SK-MEL-5 (cell line): ENCODE measurements around the gene NTRK3. TPM values are rescaled to one million over a fixed set of nuclear protein-coding genes. Genes with fewer than 3 reads are reported as not detected.

ENCODE experiments used
- DNase-seq: peaks from one replicate; pipeline ENCODE4 v3.0.0-alpha.2; 2016; ENCODE audit warnings: low read depth, low spot score
- in situ Hi-C: cut with HindIII; loops from 2 replicates; pipeline ENCODE4 v1.10.0; 2016; ENCODE audit warnings: low sequenced_read_pairs, high pct_unique_total_duplicates, low pct_unique_long_range_greater_than_20kb
- total RNA-seq: library from RNA; depleted of rRNA; stranded (reverse); fragments of >200 nt; shearing (Covaris generic); gene quantifications from 2 replicates; pipeline ENCODE4 v1.2.3, GENCODE V29; 2014

Gene NTRK3
- total RNA-seq, 1 experiment from 2014 or later, result not detected

GRCh38 chr15:87935583-87935982 is 321.0 kb downstream of the NTRK3 start:
- in situ Hi-C loops, result no loop called here
- DNase-seq, result no peak

GRCh38 chr15:87931584-87931983 is 325.0 kb downstream of the NTRK3 start:
- in situ Hi-C loops, result no loop called here
- no peak for DNase-seq

GRCh38 chr15:87930457-87930856 is 326.1 kb downstream of the NTRK3 start:
- DNase-seq, result no peak
- in situ Hi-C loops, result no loop called here

- in situ Hi-C loops, result no loop called here
- DNase-seq, result no peak
Measured at GRCh38 chr15:87929841-87930240, 326.7 kb downstream of the NTRK3 start.

- in situ Hi-C loops, result no loop called here
Measured at GRCh38 chr15:87924433-87924832, 332.1 kb downstream of the NTRK3 start.

GRCh38 chr15:87919064-87919463 is 337.5 kb downstream of the NTRK3 start:
- in situ Hi-C loops, result no loop called here
- DNase-seq, result no peak

More at GRCh38 chr15:87924433-87924832, 332.1 kb downstream of the NTRK3 start:
- no peak for DNase-seq

- DNase-seq, result no peak
- in situ Hi-C loops, result no loop called here
Measured at GRCh38 chr15:87917480-87917879, 339.1 kb downstream of the NTRK3 start.

GRCh38 chr15:87916208-87916607 is 340.3 kb downstream of the NTRK3 start:
- no peak for DNase-seq
- in situ Hi-C loops, result no loop called here

- in situ Hi-C loops, result no loop called here
Measured at GRCh38 chr15:87910301-87910700, 346.2 kb downstream of the NTRK3 start.

GRCh38 chr15:87907676-87908446 is 348.7 kb downstream of the NTRK3 start:
- in situ Hi-C loops, result no loop called here
- no peak for DNase-seq

More at GRCh38 chr15:87910301-87910700, 346.2 kb downstream of the NTRK3 start:
- DNase-seq, result no peak

GRCh38 chr15:87906444-87906843 is 350.1 kb downstream of the NTRK3 start:
- no peak for DNase-seq
- in situ Hi-C loops, result no loop called here

GRCh38 chr15:87902772-87903426 is 353.6 kb downstream of the NTRK3 start:
- no peak for DNase-seq
- in situ Hi-C loops, result no loop called here

- in situ Hi-C loops, result no loop called here
Measured at GRCh38 chr15:87901926-87902690, 354.4 kb downstream of the NTRK3 start.

GRCh38 chr15:87901008-87901407 is 355.5 kb downstream of the NTRK3 start:
- in situ Hi-C loops, result no loop called here
- no peak for DNase-seq

More at GRCh38 chr15:87901926-87902690, 354.4 kb downstream of the NTRK3 start:
- no peak for DNase-seq

- in situ Hi-C loops, result no loop called here
- peak; percentile 54 for DNase-seq
Measured at GRCh38 chr15:87896936-87897335, 359.6 kb downstream of the NTRK3 start.

- in situ Hi-C loops, result no loop called here
Measured at GRCh38 chr15:87887177-87887576, 369.4 kb downstream of the NTRK3 start.

GRCh38 chr15:87881026-87881425 is 375.5 kb downstream of the NTRK3 start:
- DNase-seq, result no peak
- in situ Hi-C loops, result no loop called here

More at GRCh38 chr15:87887177-87887576, 369.4 kb downstream of the NTRK3 start:
- DNase-seq, result no peak

- in situ Hi-C loops, result no loop called here
- no peak for DNase-seq
Measured at GRCh38 chr15:87877822-87878542, 378.6 kb downstream of the NTRK3 start.
